Activated CD4-positive, alpha-beta T cell treated with anti-CD3 and anti-CD28 coated beads, Interleukin-2, Interleukin-6, amounts not matched to agents 100 ng/mL and 50 ng/mL, durations not matched to agents 16 hours and 8 hours (primary cell): ENCODE measurements around the gene GGA1.
"Not testable (repeated sequence)": the region's sequence is repeated elsewhere in the genome, so short reads cannot be mapped to it uniquely, and the experiment has no call there.

ENCODE experiments used
- DNase-seq: peaks from one replicate; pipeline ENCODE4 v3.0.0-alpha.2; 2020

Gene GGA1

DNA sequence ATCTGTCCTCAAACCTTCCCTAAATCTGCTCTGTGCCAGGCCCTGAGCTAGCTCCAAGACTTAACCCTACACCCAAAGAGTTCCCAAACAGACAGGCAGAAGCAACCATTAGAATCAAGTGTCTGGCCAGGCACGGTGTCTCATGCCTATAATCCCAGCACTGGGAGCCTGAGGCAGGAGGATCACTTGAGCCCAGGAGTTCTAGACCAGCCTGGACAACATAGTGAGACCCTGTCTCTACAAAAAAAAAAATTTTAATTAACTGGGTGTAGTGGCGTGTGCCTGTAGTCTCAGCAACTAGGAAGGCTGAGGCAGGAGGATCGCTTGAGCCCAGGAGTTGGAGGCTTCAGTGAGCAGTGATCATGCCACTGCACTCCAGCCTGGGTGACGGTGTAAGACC lies 47.9 kb downstream of the GGA1 start:
- DNase-seq = not testable (repeated sequence)

GRCh38 chr22:37657590-37658132 lies 49.0 kb downstream of the GGA1 start:
- DNase-seq = no peak

GRCh38 chr22:37658133-37659065 lies 49.8 kb downstream of the GGA1 start, which contains the start of gene PDXP:
PDXP (plus strand) TSS chr22:37658723; CDS start chr22:37658783, 60 bp downstream.
- peak; percentile 99 for DNase-seq

GRCh38 chr22:37659066-37659896 lies 50.6 kb downstream of the GGA1 start:
- peak; percentile 56 for DNase-seq

DNA sequence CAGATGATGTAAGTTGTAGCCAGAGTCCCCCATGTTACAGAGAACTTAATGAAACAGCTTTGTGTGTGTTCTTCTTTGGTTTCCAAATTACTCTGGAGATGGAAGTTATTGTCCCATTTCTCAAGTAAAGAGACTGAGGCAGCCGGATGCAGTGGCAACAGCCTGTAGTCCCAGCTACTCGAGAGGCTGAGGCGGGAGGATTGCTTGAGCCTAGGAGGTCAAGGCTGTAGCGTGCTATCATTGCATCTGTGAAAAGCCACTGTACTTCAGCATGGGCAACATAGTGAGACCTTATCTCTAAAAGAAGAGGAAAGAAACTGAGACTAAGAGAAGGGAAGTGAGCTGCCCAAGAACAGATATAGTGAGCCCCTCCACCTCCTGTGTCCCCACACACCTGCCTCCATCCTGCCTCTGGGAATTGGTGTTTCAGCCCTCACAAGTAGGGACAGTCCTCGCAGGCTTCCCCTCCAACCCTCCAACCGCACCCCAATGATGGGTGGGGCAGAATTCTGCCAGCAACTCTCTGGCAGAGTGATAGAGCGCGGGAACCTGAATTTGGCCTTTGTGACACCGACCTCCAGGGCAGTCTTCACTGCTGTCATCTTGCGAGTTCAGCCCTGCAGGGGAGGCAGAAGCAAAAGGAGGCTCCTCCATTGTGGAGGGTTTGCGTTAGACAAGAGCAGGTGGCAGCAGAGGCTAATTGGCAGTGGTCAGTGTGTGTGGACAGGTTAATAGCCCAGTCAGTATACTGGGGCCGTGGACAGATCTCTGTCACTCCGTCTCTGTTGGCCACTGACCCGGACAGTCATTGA lies 51.5 kb downstream of the GGA1 start:
- DNase-seq = no peak

- DNase-seq = no peak
Measured at GRCh38 chr22:37660709-37661045, 52.0 kb downstream of the GGA1 start.

DNA sequence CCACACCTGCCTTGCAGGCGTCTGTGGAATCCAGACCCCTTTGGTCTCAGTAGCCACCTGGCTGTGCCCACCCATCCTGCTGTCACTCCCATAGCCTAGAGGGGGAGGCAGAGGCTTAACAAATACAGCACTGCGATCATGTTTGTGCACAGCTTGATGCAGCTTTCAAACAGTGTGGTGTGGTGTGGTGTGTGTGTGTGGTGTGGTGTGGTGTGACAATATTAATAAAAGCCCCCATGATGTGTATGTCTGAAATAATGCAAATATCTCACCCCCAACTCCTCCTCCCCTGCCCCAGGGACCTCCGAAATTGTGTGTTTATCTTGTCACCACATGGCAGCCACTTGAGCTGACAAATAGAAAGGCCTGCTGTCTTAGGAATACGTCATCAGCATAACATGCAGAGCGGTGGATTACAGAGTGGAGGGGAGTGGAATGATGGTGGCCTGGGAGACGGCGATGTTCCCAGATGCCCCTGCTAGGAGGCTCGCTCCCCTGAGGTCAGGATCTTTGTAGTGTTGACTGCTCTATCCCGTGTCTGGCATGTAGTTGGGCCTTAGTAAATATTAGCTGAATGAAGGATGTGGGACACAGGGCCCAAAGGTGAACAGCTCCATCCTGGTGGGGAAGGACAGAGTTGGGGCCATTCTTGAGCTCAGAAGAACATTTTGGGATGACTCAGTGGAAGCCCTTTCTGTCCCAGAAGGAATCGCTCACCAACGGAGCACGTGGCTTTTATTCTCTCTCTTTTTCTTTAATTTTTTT lies 52.7 kb downstream of the GGA1 start:
- no peak for DNase-seq

- DNase-seq = no peak
Measured at GRCh38 chr22:37662039-37662438, 53.4 kb downstream of the GGA1 start.

- no peak for DNase-seq
Measured at GRCh38 chr22:37663521-37664140, 55.0 kb downstream of the GGA1 start.

DNA sequence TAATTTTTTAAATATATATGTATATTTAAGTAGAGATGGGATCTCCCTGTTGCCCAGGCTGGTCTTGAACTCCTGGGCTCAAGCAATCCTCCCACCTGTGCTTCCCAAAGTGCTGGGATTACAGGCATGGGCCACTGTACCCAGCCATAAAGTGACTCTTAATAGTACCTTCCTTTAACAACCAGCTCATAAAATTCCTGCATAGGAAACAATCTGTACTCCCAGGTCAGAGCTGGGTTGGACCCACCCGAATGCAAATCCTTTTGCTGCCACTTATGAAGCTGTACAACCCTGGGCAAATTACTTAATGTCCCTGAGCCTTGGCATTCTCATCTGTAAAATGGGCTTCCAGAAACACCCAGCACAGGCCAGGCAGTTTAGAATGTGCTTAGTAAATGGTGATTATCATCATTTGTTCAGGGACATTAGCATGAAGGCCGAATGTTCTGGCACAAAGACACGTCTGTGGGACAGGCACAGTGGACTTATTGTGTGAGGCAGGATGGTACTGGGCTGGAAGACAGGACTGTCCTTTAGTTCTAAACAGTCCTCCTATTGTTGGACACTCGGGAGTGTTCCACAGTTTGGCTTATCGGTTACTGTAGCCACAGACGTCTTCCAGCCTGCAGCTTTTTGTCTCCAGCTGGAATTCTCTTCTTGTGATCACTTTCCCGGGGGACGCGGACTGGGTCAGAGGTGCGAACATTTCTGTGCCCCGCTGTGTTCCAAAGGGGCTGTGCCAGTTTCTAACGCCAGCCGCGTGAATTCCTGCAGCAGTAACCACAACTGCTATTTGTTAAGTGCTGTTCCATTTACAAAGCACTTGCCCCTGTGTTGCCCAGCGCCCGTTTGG lies 55.8 kb downstream of the GGA1 start:
- no peak for DNase-seq

DNA sequence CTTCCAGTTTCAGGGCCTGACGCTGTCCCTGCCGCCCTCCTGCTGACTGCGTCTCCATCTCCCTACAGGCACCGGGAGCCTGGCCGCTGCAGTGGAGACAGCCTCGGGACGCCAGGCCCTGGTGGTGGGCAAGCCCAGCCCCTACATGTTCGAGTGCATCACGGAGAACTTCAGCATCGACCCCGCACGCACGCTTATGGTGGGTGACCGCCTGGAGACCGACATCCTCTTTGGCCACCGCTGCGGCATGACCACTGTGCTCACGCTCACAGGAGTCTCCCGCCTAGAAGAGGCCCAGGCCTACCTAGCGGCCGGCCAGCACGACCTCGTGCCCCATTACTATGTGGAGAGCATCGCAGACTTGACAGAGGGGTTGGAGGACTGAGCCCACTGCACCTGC lies 56.9 kb downstream of the GGA1 start:
- DNase-seq = no peak

GRCh38 chr22:37669586-37669985 lies 61.0 kb downstream of the GGA1 start:
- no peak for DNase-seq

GRCh38 chr22:37672206-37672919 lies 63.7 kb downstream of the GGA1 start:
- no peak for DNase-seq

- no peak for DNase-seq
Measured at GRCh38 chr22:37672920-37673455, 64.4 kb downstream of the GGA1 start.

- DNase-seq = no peak
Measured at GRCh38 chr22:37674248-37674647, 65.6 kb downstream of the GGA1 start.

- peak; percentile 93 for DNase-seq
Measured at GRCh38 chr22:37674951-37675929, 66.6 kb downstream of the GGA1 start, which contains the start of gene LGALS1. LGALS1 (plus strand) TSS chr22:37675636; CDS start chr22:37675703, 67 bp downstream.

- peak; percentile 42 for DNase-seq
Measured at GRCh38 chr22:37675930-37676735, 67.5 kb downstream of the GGA1 start.
